Loucy (cell line): Measurements from ENCODE around the gene GALNT9.

Experiments used
- CTCF ChIP-seq: fragments of 200-600 bp; sonication (generic); conservative IDR thresholded peaks from 2 replicates; pipeline ENCODE4 v1.5.1; 2014; ENCODE audit warnings: mild to moderate bottlenecking, antibody characterized with exemption, low read length
- EZH2phosphoT487 ChIP-seq: fragments of 200-600 bp; IDR thresholded peaks from 2 replicates; pipeline ENCODE4 v1.6.1; 2018; ENCODE audit warnings: antibody characterized with exemption, mild to moderate bottlenecking, moderate library complexity, borderline replicate concordance

GRCh38 chr12:132182206-132182710 lies 147.1 kb downstream of the GALNT9 start:
- no peak for TF ChIP-seq EZH2phosphoT487
- TF ChIP-seq CTCF = no peak
